ENCODE measurements around the gene CEP55. TPM values are rescaled to one million over a fixed set of nuclear protein-coding genes. Genes with fewer than 3 reads are reported as not detected.

The CEP55 gene
- total and polyA plus RNA-seq, 9 of the 15 experiments (the other 6 are each of a cell fraction or from before 2014, with no cell fraction given), result 4.4 to 32.5 (median 18.1) TPM

DNA sequence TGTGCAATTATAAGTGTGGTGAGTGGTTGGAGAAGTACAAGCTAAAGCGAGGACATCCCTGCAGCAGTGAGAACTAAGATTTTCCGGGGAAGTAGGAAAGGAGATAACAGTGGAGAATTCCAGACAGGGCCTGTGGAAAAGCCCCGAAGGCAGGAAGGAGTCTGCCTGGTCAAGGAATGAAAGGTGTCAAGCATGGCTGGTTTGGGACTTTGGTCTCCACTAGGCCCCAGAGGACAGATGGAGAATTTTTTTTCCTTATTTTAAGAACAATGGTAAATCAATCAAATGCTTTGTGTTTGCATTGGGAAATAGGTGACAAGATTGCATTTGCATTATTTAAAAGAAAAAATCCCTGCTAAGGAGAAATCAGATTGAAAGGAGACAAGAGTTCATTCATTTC, 3.2 kb upstream of the CEP55 start:
- intact Hi-C loops (cut with micrococcal nuclease), result no loop called here
- TF ChIP-seq ADNP (tag; IDR thresholded peaks at IDR 0.05), result no peak
- no peak for TF ChIP-seq FOXA1 (IDR thresholded peaks at IDR 0.05; ENCODE audit: borderline replicate concordance)
- no peak for TF ChIP-seq SP2 (IDR thresholded peaks at IDR 0.05; ENCODE audit: extremely low read depth, low read depth, low read length, poor library complexity, severe bottlenecking)
- no peak for TF ChIP-seq PCBP2 (IDR thresholded peaks at IDR 0.05; ENCODE audit: low read depth, low read length, poor library complexity, severe bottlenecking)
- no peak for TF ChIP-seq ATF1 (CRISPR knock-in tag; IDR thresholded peaks at IDR 0.05)
- TF ChIP-seq ATF1 (tag; IDR thresholded peaks at IDR 0.05), result no peak
- TF ChIP-seq ZNF584 (CRISPR knock-in tag; IDR thresholded peaks at IDR 0.05; ENCODE audit: low read depth), result no peak
- TF ChIP-seq NCOR1 (IDR thresholded peaks at IDR 0.05), result no peak
- TF ChIP-seq LCOR (CRISPR knock-in tag; IDR thresholded peaks at IDR 0.05), result no peak
- no peak for TF ChIP-seq CAMTA2 (CRISPR knock-in tag; conservative IDR thresholded peaks at IDR 0.05)
- no peak for TF ChIP-seq MED1 (CRISPR knock-in tag; IDR thresholded peaks at IDR 0.05; ENCODE audit: borderline replicate concordance)
- TF ChIP-seq, protein P1, sequence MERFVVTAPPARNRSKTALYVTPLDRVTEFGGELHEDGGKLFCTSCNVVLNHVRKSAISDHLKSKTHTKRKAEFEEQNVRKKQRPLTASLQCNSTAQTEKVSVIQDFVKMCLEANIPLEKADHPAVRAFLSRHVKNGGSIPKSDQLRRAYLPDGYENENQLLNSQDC (CRISPR knock-in tag; IDR thresholded peaks at IDR 0.05), result no peak
- no peak for TF ChIP-seq NFXL1 (CRISPR knock-in tag; IDR thresholded peaks at IDR 0.05)
- TF ChIP-seq TGIF2 (CRISPR knock-in tag; IDR thresholded peaks at IDR 0.05), result no peak
- no peak for TF ChIP-seq RFX1 (IDR thresholded peaks at IDR 0.05)
- TF ChIP-seq, protein P2, sequence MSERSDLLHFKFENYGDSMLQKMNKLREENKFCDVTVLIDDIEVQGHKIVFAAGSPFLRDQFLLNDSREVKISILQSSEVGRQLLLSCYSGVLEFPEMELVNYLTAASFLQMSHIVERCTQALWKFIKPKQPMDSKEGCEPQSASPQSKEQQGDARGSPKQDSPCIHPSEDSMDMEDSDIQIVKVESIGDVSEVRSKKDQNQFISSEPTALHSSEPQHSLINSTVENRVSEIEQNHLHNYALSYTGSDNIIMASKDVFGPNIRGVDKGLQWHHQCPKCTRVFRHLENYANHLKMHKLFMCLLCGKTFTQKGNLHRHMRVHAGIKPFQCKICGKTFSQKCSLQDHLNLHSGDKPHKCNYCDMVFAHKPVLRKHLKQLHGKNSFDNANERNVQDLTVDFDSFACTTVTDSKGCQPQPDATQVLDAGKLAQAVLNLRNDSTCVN (CRISPR knock-in tag; IDR thresholded peaks at IDR 0.05), result no peak
- no peak for TF ChIP-seq ZNF239 (CRISPR knock-in tag; IDR thresholded peaks at IDR 0.05)
- no peak for TF ChIP-seq E2F3 (CRISPR knock-in tag; IDR thresholded peaks at IDR 0.05)
- no peak for TF ChIP-seq LEF1 (IDR thresholded peaks at IDR 0.05)
- TF ChIP-seq RBM14 (IDR thresholded peaks at IDR 0.05; ENCODE audit: borderline replicate concordance, insufficient read depth, low read depth, low read length), result no peak
- WGBS (ENCODE audit: insufficient coverage, low coverage, missing lambda C conversion rate), result 0% methylated on average over 3 of the region's 3 CpGs
- no peak for FAIRE-seq
- Histone ChIP-seq H3K9ac (ENCODE audit: insufficient read depth in 1 of 2, low read depth in 2 of 2, low read length in 2 of 2) (no peak overlapping the region), H3K9me3 (replicated peaks; ENCODE audit: control insufficient read depth, insufficient read depth, low read depth, low read length) (no peaks in the 10 kb centered on the region), H3K36me3 (ENCODE audit: control insufficient read depth, insufficient read depth, low read length) (no peaks in the 10 kb centered on the region), H3K4me1 (replicated peaks in 1 of 2; ENCODE audit: control insufficient read depth in 2 of 2, insufficient read depth in 2 of 2, low read length in 2 of 2) (peaks cover 4% of the 10 kb centered on the region in 2 experiments; a peak in 4 of 5 replicates), H3K4me2 (ENCODE audit: insufficient read depth, low read length) (no peak overlapping the region), H3K9me1 (ENCODE audit: control insufficient read depth, insufficient read depth, low read length) (no peaks in the 10 kb centered on the region), H2AFZ (ENCODE audit: low read depth, low read length) (no peak overlapping the region), H3K27ac (ENCODE audit: extremely low read depth, low read depth, low read length) (no peak overlapping the region), H3K79me2 (ENCODE audit: control insufficient read depth, insufficient read depth, low read length) (peaks cover 9% of the 10 kb centered on the region), H4K20me1 (replicated peaks; ENCODE audit: control insufficient read depth, insufficient read depth, low read length) (0 out of 2 replicates have a peak, but pooled peaks cover 6% of the 10 kb centered on the region), H3K4me3 (no peak overlapping the region), H3K27me3 (ENCODE audit: control insufficient read depth in 2 of 2, insufficient read depth in 2 of 2, low read length in 2 of 2) (peaks cover 0 to 11% of the 10 kb centered on the region in 2 experiments; a peak in 2 of 5 replicates)
- no peak for ATAC-seq
- no TSS peak for BruUV-seq (replicated peaks)
- POLR2A ChIA-PET, result no interaction called here
- in situ Hi-C loops (cut with MboI), result no loop called here
- CTCF ChIA-PET (ENCODE audit: low intra/inter-chr PET ratio), result no interaction called here
- no peak for DNase-seq (ENCODE audit: extremely low read depth in 1 of 4, low spot score in 3 of 4)

Measured in K562 (cell line).